SK-N-SH treated with all-trans-retinoic acid at 6 μM for 48 hours (cell line): Measurements from ENCODE around the gene MT1E.

ENCODE experiments used
- ATAC-seq: fragments of 200-7000 bp; cut with Tn5 transposase; 3 replicates; pipeline ENCODE4 v1.9.1; 2020; ENCODE audit warnings: mild to moderate bottlenecking, moderate library complexity
- PPARA ChIP-seq: fragments of 250-450 bp; sonication (Bioruptor Pico); IDR thresholded peaks from 2 replicates; pipeline ENCODE4 v1.5.0; 2020; ENCODE audit warnings: mild to moderate bottlenecking, borderline replicate concordance
- RARB ChIP-seq: fragments of 250-450 bp; sonication (Bioruptor Pico); IDR thresholded peaks from 2 replicates; pipeline ENCODE4 v1.8.0; 2021; ENCODE audit warnings: mild to moderate bottlenecking, moderate library complexity
- TF ChIP-seq, protein P1 (sequence below): fragments of 250-450 bp; sonication (Bioruptor Pico); IDR thresholded peaks from 2 replicates; pipeline ENCODE4 v1.5.1; 2020; ENCODE audit warnings: low read depth, mild to moderate bottlenecking, moderate library complexity

Gene MT1E

DNA sequence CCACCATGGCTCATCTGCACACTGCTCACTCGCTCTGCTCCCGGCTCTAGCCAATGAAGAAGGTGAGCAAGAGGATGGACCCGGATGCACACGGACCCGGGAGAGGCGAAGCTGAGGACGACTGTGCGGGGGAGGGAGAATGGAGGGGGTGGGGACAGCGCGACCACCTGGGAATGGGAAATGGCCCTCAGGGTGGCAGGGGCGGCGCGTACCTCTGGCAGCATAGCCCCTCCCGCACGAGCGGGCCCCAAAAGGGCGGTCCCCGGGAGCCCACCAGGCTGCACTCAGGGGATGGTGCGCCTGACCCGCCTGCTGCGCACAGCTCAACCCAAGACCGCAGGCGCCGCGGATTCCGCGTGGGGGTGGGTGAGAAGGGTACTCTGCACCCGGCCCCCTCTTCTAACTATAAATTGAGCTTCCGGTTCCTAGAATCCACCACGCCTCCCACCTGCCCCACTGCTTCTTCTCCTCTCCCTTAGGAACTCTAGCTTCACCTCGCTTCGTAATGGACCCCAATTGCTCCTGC is 50.2 kb downstream of the MT1E start:
- no peak for ATAC-seq

More for the DNA sequence above, 50.2 kb downstream of the MT1E start:
- TF ChIP-seq, protein P1, sequence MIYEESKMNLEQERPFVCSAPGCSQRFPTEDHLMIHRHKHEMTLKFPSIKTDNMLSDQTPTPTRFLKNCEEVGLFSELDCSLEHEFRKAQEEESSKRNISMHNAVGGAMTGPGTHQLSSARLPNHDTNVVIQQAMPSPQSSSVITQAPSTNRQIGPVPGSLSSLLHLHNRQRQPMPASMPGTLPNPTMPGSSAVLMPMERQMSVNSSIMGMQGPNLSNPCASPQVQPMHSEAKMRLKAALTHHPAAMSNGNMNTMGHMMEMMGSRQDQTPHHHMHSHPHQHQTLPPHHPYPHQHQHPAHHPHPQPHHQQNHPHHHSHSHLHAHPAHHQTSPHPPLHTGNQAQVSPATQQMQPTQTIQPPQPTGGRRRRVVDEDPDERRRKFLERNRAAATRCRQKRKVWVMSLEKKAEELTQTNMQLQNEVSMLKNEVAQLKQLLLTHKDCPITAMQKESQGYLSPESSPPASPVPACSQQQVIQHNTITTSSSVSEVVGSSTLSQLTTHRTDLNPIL = no peak
- TF ChIP-seq PPARA (no peak), RARB (CRISPR knock-in tag) (no peak)
